SK-N-MC (cell line): ENCODE measurements around the gene SH3BP5L.
A peak's percentile ranks its signal among the peaks of the same experiment; 100 is the strongest.

ENCODE experiments used
- EZH2 ChIP-seq: fragments of 200-600 bp; sonication (generic); IDR thresholded peaks from one replicate; pipeline ENCODE4 v1.6.1; 2017; ENCODE audit warnings: antibody characterized with exemption
- FOXP2 ChIP-seq: optimal IDR thresholded peaks from 2 replicates; pipeline ENCODE3; 2011; ENCODE audit warnings: mild to moderate bottlenecking, moderate library complexity; ENCODE audit not compliant: insufficient read depth; ENCODE audit errors: extremely low read length, control extremely low read depth
- POLR2AphosphoS5 ChIP-seq: IDR thresholded peaks from 2 replicates; pipeline ENCODE4 v1.6.1; 2012; ENCODE audit warnings: mild to moderate bottlenecking, low read depth, low read length, borderline replicate concordance

- TF ChIP-seq FOXP2 (peak; percentile 64), POLR2AphosphoS5 (peak; percentile 97), EZH2 (no peak)
These were observed 33.5 kb upstream of the SH3BP5L start, which contains the start of gene ZNF692 for GRCh38 chr1:248858891-248859889.
